ENCODE data around the gene RIC3.

- TF ChIP-seq CTCF (IDR thresholded peaks at IDR 0.05) (no peak), POLR2AphosphoS5 (IDR thresholded peaks at IDR 0.05) (no peak)
Observed at GRCh38 chr11:8087756-8088155, 81.1 kb downstream of the RIC3 start.
